Measurements from ENCODE around the gene TAF1L.

TAF1L gene, protein sequence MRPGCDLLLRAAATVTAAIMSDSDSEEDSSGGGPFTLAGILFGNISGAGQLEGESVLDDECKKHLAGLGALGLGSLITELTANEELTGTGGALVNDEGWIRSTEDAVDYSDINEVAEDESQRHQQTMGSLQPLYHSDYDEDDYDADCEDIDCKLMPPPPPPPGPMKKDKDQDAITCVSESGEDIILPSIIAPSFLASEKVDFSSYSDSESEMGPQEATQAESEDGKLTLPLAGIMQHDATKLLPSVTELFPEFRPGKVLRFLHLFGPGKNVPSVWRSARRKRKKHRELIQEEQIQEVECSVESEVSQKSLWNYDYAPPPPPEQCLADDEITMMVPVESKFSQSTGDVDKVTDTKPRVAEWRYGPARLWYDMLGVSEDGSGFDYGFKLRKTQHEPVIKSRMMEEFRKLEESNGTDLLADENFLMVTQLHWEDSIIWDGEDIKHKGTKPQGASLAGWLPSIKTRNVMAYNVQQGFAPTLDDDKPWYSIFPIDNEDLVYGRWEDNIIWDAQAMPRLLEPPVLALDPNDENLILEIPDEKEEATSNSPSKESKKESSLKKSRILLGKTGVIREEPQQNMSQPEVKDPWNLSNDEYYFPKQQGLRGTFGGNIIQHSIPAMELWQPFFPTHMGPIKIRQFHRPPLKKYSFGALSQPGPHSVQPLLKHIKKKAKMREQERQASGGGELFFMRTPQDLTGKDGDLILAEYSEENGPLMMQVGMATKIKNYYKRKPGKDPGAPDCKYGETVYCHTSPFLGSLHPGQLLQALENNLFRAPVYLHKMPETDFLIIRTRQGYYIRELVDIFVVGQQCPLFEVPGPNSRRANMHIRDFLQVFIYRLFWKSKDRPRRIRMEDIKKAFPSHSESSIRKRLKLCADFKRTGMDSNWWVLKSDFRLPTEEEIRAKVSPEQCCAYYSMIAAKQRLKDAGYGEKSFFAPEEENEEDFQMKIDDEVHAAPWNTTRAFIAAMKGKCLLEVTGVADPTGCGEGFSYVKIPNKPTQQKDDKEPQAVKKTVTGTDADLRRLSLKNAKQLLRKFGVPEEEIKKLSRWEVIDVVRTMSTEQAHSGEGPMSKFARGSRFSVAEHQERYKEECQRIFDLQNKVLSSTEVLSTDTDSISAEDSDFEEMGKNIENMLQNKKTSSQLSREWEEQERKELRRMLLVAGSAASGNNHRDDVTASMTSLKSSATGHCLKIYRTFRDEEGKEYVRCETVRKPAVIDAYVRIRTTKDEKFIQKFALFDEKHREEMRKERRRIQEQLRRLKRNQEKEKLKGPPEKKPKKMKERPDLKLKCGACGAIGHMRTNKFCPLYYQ (N-terminal part only)

DNA sequence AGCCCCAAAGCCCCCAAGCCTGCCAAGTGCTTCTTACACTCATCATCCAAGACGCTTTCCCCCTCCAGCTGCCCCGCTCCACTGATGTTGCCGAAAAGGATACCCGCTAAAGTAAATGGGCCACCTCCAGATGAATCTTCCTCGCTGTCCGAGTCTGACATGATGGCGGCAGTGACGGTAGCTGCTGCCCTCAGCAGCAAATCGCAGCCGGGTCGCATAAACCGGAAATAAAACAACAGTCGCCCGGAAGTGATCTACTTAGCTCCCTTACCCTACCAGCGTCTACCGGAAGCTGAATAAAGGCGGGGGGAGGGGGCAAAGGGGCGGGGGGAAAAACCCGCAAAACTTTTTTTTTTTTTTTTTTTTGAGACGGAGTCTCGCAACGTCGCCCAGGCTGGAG, at the start of gene TAF1L:
TAF1L (minus strand) TSS at position 308 of the 400 bp plus-strand sequence; CDS start at position 218, 90 bp downstream.
- Mint-ChIP-seq H3K4me3 (no peak within 1 kb of the TSS), H3K36me3 (ENCODE audit: low read depth) (no peaks in the 10 kb centered on the region), H3K27ac (no peak within 1 kb of the TSS), H3K4me1 (no peaks in the 10 kb centered on the region), H3K9me3 (no peaks in the 10 kb centered on the region), H3K27me3 (ENCODE audit: low read depth) (no peaks in the 10 kb centered on the region)
- TF ChIP-seq, protein P1, sequence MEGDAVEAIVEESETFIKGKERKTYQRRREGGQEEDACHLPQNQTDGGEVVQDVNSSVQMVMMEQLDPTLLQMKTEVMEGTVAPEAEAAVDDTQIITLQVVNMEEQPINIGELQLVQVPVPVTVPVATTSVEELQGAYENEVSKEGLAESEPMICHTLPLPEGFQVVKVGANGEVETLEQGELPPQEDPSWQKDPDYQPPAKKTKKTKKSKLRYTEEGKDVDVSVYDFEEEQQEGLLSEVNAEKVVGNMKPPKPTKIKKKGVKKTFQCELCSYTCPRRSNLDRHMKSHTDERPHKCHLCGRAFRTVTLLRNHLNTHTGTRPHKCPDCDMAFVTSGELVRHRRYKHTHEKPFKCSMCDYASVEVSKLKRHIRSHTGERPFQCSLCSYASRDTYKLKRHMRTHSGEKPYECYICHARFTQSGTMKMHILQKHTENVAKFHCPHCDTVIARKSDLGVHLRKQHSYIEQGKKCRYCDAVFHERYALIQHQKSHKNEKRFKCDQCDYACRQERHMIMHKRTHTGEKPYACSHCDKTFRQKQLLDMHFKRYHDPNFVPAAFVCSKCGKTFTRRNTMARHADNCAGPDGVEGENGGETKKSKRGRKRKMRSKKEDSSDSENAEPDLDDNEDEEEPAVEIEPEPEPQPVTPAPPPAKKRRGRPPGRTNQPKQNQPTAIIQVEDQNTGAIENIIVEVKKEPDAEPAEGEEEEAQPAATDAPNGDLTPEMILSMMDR (IDR thresholded peaks at IDR 0.05; ENCODE audit: unreplicated experiment in 3 of 3): no peak

DNA sequence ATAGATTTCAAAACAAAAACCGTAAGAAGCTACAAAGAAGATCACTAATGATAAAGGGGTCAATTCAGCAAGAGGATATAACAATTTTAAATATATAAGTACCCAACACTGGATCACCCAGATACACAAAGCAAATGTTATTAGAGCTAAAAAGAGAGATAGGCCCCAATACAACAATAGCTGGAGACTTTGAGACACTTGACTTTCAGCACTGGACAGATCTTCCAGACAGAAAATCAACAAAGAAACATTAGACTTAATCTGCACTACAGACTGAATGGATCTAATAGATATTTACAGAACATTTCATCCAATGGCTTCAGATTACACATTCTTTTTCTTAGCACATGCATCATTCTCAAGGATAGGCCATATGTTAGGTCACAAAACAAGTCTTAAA, 46.3 kb upstream of the TAF1L start:
- Mint-ChIP-seq H3K4me3 (no peak overlapping the region), H3K9me3 (peaks cover 42% of the 10 kb centered on the region), H3K27me3 (ENCODE audit: low read depth) (peaks cover 3% of the 10 kb centered on the region), H3K36me3 (ENCODE audit: low read depth) (no peaks in the 10 kb centered on the region), H3K4me1 (no peaks in the 10 kb centered on the region), H3K27ac (no peak overlapping the region)
- TF ChIP-seq, protein P1 (IDR thresholded peaks at IDR 0.05; ENCODE audit: unreplicated experiment in 3 of 3): no peak

DNA sequence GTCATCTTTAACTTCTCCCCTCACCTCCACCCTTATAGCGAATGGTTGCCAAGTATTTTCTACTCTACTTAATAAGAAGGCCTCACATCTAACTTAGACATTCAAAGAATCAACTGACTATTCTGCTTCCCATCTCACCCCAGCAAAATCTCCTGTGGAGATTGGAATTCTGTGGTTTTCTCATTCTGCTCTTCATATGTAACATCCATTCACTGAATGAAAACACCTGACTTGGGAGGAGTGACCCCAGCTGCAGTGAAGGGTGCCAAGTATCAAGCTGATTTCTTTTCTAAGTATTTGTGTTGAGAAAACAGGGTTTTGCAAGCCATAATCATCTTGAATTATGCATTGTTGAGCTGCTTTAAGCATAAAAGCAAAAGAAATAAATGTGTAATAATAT, 42.5 kb upstream of the TAF1L start:
- no peak overlapping the region for H3K27ac Mint-ChIP-seq
- H3K27me3 Mint-ChIP-seq (ENCODE audit: low read depth): peaks cover 6% of the 10 kb centered on the region
- TF ChIP-seq, protein P1 (IDR thresholded peaks at IDR 0.05; ENCODE audit: unreplicated experiment in 3 of 3): no peak
- H3K4me3 Mint-ChIP-seq: no peak overlapping the region
- peaks cover 20% of the 10 kb centered on the region for H3K9me3 Mint-ChIP-seq
- no peaks in the 10 kb centered on the region for H3K4me1 Mint-ChIP-seq
- H3K36me3 Mint-ChIP-seq (ENCODE audit: low read depth): no peaks in the 10 kb centered on the region

DNA sequence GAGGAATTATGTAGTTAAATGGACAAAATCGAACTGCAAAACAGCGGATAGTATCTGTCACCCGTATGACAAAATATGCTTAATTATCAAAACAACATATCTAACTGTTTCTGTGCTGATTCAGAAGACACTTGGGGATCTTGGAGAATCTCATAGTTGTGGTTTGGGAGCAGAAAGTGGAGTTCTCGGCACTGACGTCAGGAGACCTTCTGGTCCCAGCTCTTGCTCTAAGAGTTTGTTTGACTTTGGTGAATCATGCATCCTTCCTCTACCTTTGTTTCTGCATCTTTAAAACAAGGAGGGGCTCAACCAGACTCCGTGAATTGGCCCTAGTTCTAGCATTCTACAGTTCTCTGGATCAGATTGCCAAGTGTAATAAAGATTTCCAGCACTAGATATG, 37.0 kb upstream of the TAF1L start:
- H3K36me3 Mint-ChIP-seq (ENCODE audit: low read depth): no peaks in the 10 kb centered on the region
- no peaks in the 10 kb centered on the region for H3K9me3 Mint-ChIP-seq
- no peak overlapping the region for H3K27ac Mint-ChIP-seq

DNA sequence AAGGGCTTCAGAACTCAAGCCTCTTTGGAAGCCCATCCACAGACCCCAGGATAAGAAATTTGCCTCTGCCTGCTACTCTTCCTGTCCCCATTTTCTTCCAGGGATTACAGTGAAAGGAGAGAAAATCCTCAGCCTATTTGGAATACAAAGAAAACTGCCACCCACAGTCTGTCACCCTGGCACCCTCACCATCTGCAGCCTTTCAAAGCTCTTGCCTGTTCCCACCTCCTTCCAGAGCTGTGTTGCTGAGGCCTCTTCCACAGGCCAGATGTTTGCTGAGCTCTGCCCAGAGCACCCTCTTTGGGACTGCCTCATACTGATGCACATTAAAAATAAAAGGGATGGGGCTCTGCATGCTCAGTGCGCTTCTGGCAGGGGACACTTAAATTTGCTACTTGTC, 35.9 kb upstream of the TAF1L start:
- TF ChIP-seq, protein P1 (IDR thresholded peaks at IDR 0.05; ENCODE audit: unreplicated experiment in 3 of 3): no peak

More for the DNA sequence above, 37.0 kb upstream of the TAF1L start:
- no peak overlapping the region for H3K4me3 Mint-ChIP-seq
- peaks cover 4% of the 10 kb centered on the region for H3K27me3 Mint-ChIP-seq (ENCODE audit: low read depth)
- H3K4me1 Mint-ChIP-seq: no peaks in the 10 kb centered on the region
- TF ChIP-seq, protein P1 (IDR thresholded peaks at IDR 0.05; ENCODE audit: unreplicated experiment in 3 of 3): no peak

More for the DNA sequence above, 35.9 kb upstream of the TAF1L start:
- no peaks in the 10 kb centered on the region for H3K4me1 Mint-ChIP-seq
- H3K4me3 Mint-ChIP-seq: no peak overlapping the region
- peaks cover 4% of the 10 kb centered on the region for H3K27me3 Mint-ChIP-seq (ENCODE audit: low read depth)
- H3K27ac Mint-ChIP-seq: no peak overlapping the region
- H3K9me3 Mint-ChIP-seq: no peaks in the 10 kb centered on the region
- no peaks in the 10 kb centered on the region for H3K36me3 Mint-ChIP-seq (ENCODE audit: low read depth)

Measured in nephron (organoid).